PC-9 (cell line): Measurements from ENCODE around the gene PRPF39. TPM values are rescaled to one million over a fixed set of nuclear protein-coding genes. Genes with fewer than 3 reads are reported as not detected.
"Not testable (repeated sequence)": the region's sequence is repeated elsewhere in the genome, so short reads cannot be mapped to it uniquely, and the experiment has no call there.

ENCODE experiments used
- BruUV-seq: library from RNA; stranded (reverse); fragments of 400-500 nt; replicated peaks from 2 replicates; lab custom pipeline; 2021; lab: Mats Ljungman, UMichigan
- CTCF ChIA-PET: fragments of 300-600 bp; sonication (Branson Sonifier 250); formaldehyde crosslinking; loops from one replicate; lab custom pipeline; 2022; ENCODE audit warnings: antibody characterized with exemption; lab: Charles Lee
- POLR2A ChIA-PET: fragments of 300-600 bp; sonication (Branson Sonifier 250); formaldehyde crosslinking; loops from one replicate; lab custom pipeline; 2022; ENCODE audit warnings: antibody characterized with exemption; ENCODE audit not compliant: unreplicated experiment; lab: Charles Lee
- DNase-seq, 2 experiments: peaks; one replicate each; pipeline versions ENCODE4 v3.0.0 to v3.0.0-alpha.2; 2015 to 2022; ENCODE audit warnings: mixed read lengths in 1 of 2
- H2AFZ ChIP-seq: fragments of 200-600 bp; sonication (generic); 2 replicates; pipeline ENCODE4 v1.8.1; 2017; ENCODE audit warnings: antibody characterized with exemption
- H3F3A ChIP-seq: fragments of 200-600 bp; sonication (generic); 2 replicates; pipeline ENCODE4 v1.8.1; 2017; ENCODE audit warnings: antibody characterized with exemption, mild to moderate bottlenecking, low read depth; ENCODE audit not compliant: insufficient read depth
- H3K27ac ChIP-seq: fragments of 200-600 bp; sonication (generic); 2 replicates; pipeline ENCODE4 v1.6.1; 2016; ENCODE audit warnings: mixed run types
- H3K27me3 ChIP-seq: fragments of 200-600 bp; sonication (generic); 2 replicates; pipeline ENCODE4 v1.6.1; 2016; ENCODE audit warnings: low read depth, mixed run types; ENCODE audit not compliant: insufficient read depth
- H3K36me3 ChIP-seq: fragments of 200-600 bp; sonication (generic); 2 replicates; pipeline ENCODE4 v1.6.1; 2016; ENCODE audit warnings: low read depth, mixed run types
- H3K4me1 ChIP-seq: fragments of 200-600 bp; sonication (generic); replicated peaks from 2 replicates; pipeline ENCODE4 v1.6.1; 2016; ENCODE audit warnings: mixed run types; ENCODE audit not compliant: insufficient read depth
- H3K4me2 ChIP-seq: fragments of 200-600 bp; sonication (generic); 2 replicates; pipeline ENCODE4 v1.6.1; 2017; ENCODE audit warnings: mixed run types
- H3K4me3 ChIP-seq: fragments of 200-600 bp; sonication (generic); 2 replicates; pipeline ENCODE4 v1.6.1; 2016; ENCODE audit warnings: mixed run types
- H3K79me2 ChIP-seq: fragments of 200-600 bp; sonication (generic); 2 replicates; pipeline ENCODE4 v1.6.1; 2017; ENCODE audit warnings: low read depth, mixed run types
- H3K9me2 ChIP-seq: fragments of 200-600 bp; sonication (generic); 2 replicates; pipeline ENCODE4 v1.8.1; 2017; ENCODE audit warnings: mild to moderate bottlenecking; ENCODE audit not compliant: insufficient read depth
- H3K9me3 ChIP-seq: fragments of 200-600 bp; sonication (generic); 2 replicates; pipeline ENCODE4 v1.8.1; 2016; ENCODE audit warnings: low read depth; ENCODE audit not compliant: insufficient read depth
- H4K20me1 ChIP-seq: fragments of 200-600 bp; sonication (generic); 2 replicates; pipeline ENCODE4 v1.8.1; 2017; ENCODE audit not compliant: insufficient read depth
- CTCF ChIP-seq: fragments of 200-600 bp; sonication (generic); conservative IDR thresholded peaks from 2 replicates; pipeline ENCODE4 v1.6.1; 2017; ENCODE audit warnings: mixed run types, antibody characterized with exemption, mild to moderate bottlenecking, moderate library complexity
- EZH2 ChIP-seq: fragments of 200-600 bp; sonication (generic); IDR thresholded peaks from 2 replicates; pipeline ENCODE4 v1.8.0; 2017; ENCODE audit warnings: antibody characterized with exemption, low read depth
- intact Hi-C: fragments of 100-400 bp; cut with micrococcal nuclease; formaldehyde crosslinking; loops from one replicate; pipeline ENCODE4 v1.10.0; 2022; ENCODE audit not compliant: unreplicated experiment
- total RNA-seq: library from RNA; stranded (reverse); gene quantifications from 2 replicates; pipeline ENCODE4 v1.2.3, GENCODE V29; 2021

The PRPF39 gene
- total RNA-seq, 1 experiment from 2014 or later = 37.2 TPM

- no peak for TF ChIP-seq EZH2
- TF ChIP-seq CTCF = no peak
- Histone ChIP-seq H3K27me3 (no peaks in the 10 kb centered on the region), H3F3A (no peaks in the 10 kb centered on the region), H3K4me2 (no peak overlapping the region), H3K4me3 (no peak overlapping the region), H4K20me1 (0 out of 2 replicates have a peak, but pooled peaks cover 3% of the 10 kb centered on the region), H2AFZ (no peak overlapping the region), H3K9me2 (no peaks in the 10 kb centered on the region), H3K27ac (no peak overlapping the region), H3K4me1 (peaks cover 22% of the 10 kb centered on the region), H3K36me3 (no peaks in the 10 kb centered on the region), H3K79me2 (peaks cover 50% of the 10 kb centered on the region), H3K9me3 (no peaks in the 10 kb centered on the region)
- ChIA-PET POLR2A (no interaction called here), CTCF (no interaction called here)
- intact Hi-C loops = no loop called here
- no peak for DNase-seq
- BruUV-seq = no TSS peak
Observed at GRCh38 chr14:45140661-45141187, 56.8 kb downstream of the PRPF39 start.

GRCh38 chr14:45142083-45142482 lies 58.2 kb downstream of the PRPF39 start:
- intact Hi-C loops, POLR2A ChIA-PET, H3K9me3 ChIP-seq, H3F3A ChIP-seq, H3K36me3 ChIP-seq, H3K4me2 ChIP-seq, H3K27ac ChIP-seq, H3K4me3 ChIP-seq, H3K9me2 ChIP-seq, H4K20me1 ChIP-seq, CTCF ChIA-PET, BruUV-seq, DNase-seq, H2AFZ ChIP-seq, H3K27me3 ChIP-seq: not testable (repeated sequence)
- peaks cover 17% of the 10 kb centered on the region for H3K4me1 ChIP-seq
- peaks cover 40% of the 10 kb centered on the region for H3K79me2 ChIP-seq

GRCh38 chr14:45144658-45145057 lies 60.7 kb downstream of the PRPF39 start:
- Histone ChIP-seq H2AFZ (no peak overlapping the region), H3K9me3 (no peaks in the 10 kb centered on the region), H4K20me1 (no peaks in the 10 kb centered on the region), H3K4me2 (no peak overlapping the region), H3F3A (no peaks in the 10 kb centered on the region), H3K36me3 (no peaks in the 10 kb centered on the region), H3K9me2 (no peaks in the 10 kb centered on the region), H3K79me2 (peaks cover 27% of the 10 kb centered on the region), H3K27me3 (no peaks in the 10 kb centered on the region), H3K27ac (no peak overlapping the region), H3K4me3 (no peak overlapping the region), H3K4me1 (no peaks in the 10 kb centered on the region)
- TF ChIP-seq EZH2 (no peak), CTCF (no peak)
- ChIA-PET POLR2A (no interaction called here), CTCF (no interaction called here)
- BruUV-seq = no TSS peak
- DNase-seq = no peak
- intact Hi-C loops = no loop called here

DNA sequence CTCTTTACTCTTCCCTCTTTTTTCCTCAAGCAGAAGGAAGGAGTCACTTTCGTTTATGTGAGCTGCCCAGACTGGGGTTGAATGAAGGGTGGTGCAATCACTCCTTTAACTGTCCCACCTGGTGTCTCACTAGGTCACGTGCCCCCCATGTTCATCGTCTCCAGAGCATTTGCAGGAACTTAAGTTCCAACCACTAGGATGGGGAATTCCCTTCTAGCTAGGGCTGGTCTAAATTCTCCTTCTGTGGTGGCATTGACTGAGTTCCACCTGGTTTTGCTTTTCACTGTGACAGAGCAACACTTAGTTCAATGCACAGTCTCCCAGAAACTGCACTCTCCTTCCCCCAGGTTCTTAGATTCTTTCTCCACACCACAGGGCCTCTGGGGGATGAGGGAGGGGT lies 61.3 kb downstream of the PRPF39 start:
- no peaks in the 10 kb centered on the region for H3K36me3 ChIP-seq
- no peak overlapping the region for H3K4me3 ChIP-seq
- DNase-seq = no peak
- ChIA-PET POLR2A (no interaction called here), CTCF (no interaction called here)
- no TSS peak for BruUV-seq
- H3K4me1 ChIP-seq = no peaks in the 10 kb centered on the region
- TF ChIP-seq EZH2 = no peak
- no peak for TF ChIP-seq CTCF
- H4K20me1 ChIP-seq = no peaks in the 10 kb centered on the region
- H3K79me2 ChIP-seq = peaks cover 21% of the 10 kb centered on the region
- H3K27ac ChIP-seq = no peak overlapping the region
- no peaks in the 10 kb centered on the region for H3K27me3 ChIP-seq
- H3K9me2 ChIP-seq = no peaks in the 10 kb centered on the region
- H3F3A ChIP-seq = no peaks in the 10 kb centered on the region
- H3K4me2 ChIP-seq = no peak overlapping the region
- H3K9me3 ChIP-seq = no peaks in the 10 kb centered on the region
- no peak overlapping the region for H2AFZ ChIP-seq
- intact Hi-C loops = no loop called here
